ENCODE results near the gene SCT. TPM values are rescaled to one million over a fixed set of nuclear protein-coding genes. Genes with fewer than 3 reads are reported as not detected.

The SCT gene
- total and polyA plus RNA-seq, 2 of the 8 experiments (the other 6 are each of a cell fraction or from before 2014, with no cell fraction given), result 1.7 to 2.0 TPM

- Histone ChIP-seq H3K4ac (replicated peaks; ENCODE audit: insufficient read length, low read depth, low read length) (no peak overlapping the region), H4K5ac (ENCODE audit: insufficient read length, low read depth, low read length) (no peak overlapping the region), H3K79me2 (ENCODE audit: control insufficient read depth in 1 of 2, insufficient read depth in 2 of 2, low read length in 2 of 2) (no peaks in the 10 kb centered on the region; a peak in 1 of 4 replicates), H3K23ac (ENCODE audit: insufficient read length) (no peak overlapping the region), H2BK12ac (ENCODE audit: low read depth, low read length) (no peak overlapping the region), H3K56ac (replicated peaks; ENCODE audit: insufficient read length, low read depth, low read length) (no peak overlapping the region), H3K23me2 (ENCODE audit: low read depth, low read length) (no peaks in the 10 kb centered on the region), H4K20me1 (replicated peaks in 1 of 2; ENCODE audit: control insufficient read depth in 1 of 2, insufficient read depth in 2 of 2, low read length in 2 of 2) (peaks cover 11 to 12% of the 10 kb centered on the region in 2 experiments), H2BK120ac (replicated peaks; ENCODE audit: low read depth, low read length) (no peak overlapping the region), H2BK5ac (ENCODE audit: low read depth, low read length) (no peak overlapping the region), H3K9ac (replicated peaks in 1 of 4; ENCODE audit: extremely low read depth in 1 of 4, low read depth in 3 of 4, low read length in 3 of 4) (no peak overlapping the region), H3K9me3 (ENCODE audit: insufficient read depth in 2 of 2, low read depth in 1 of 2, low read length in 1 of 2) (no peaks in the 10 kb centered on the region), H2AK5ac (ENCODE audit: low read depth, low read length) (no peak overlapping the region), H3K27ac (ENCODE audit: low read depth, low read length) (no peak overlapping the region), H2BK20ac (ENCODE audit: low read length) (no peak overlapping the region), H3K4me1 (replicated peaks in 1 of 4; ENCODE audit: control insufficient read depth in 3 of 4, insufficient read depth in 4 of 4, low read length in 3 of 4) (no peaks in the 10 kb centered on the region), H4K8ac (ENCODE audit: extremely low read depth, insufficient read depth, low read length) (no peak overlapping the region; the same call in 1 of the 2 replicates), H2AFZ (ENCODE audit: low read length) (no peak overlapping the region), H3K36me3 (ENCODE audit: control insufficient read depth in 2 of 4, insufficient read depth in 4 of 4, low read length in 3 of 4) (peaks cover 20 to 65% (median 48%) of the 10 kb centered on the region in 4 experiments), H3K4me2 (ENCODE audit: insufficient read depth in 1 of 2, low read depth in 2 of 2, low read length in 2 of 2) (no peak overlapping the region), H3K14ac (ENCODE audit: insufficient read length) (no peak overlapping the region), H3K79me1 (ENCODE audit: low read depth, low read length) (peaks cover 6% of the 10 kb centered on the region; the same call in 1 of the 2 replicates), H3K18ac (ENCODE audit: extremely low read depth, low read length) (no peak overlapping the region), H4K91ac (replicated peaks; ENCODE audit: insufficient read length, low read length) (no peak overlapping the region), H3K4me3 (ENCODE audit: extremely low read depth in 1 of 4, insufficient read depth in 2 of 4, low read depth in 3 of 4, low read length in 4 of 4) (no peak overlapping the region), H3K27me3 (replicated peaks in 1 of 4; ENCODE audit: control insufficient read depth in 3 of 4, extremely low read depth in 1 of 4, insufficient read depth in 3 of 4, low read length in 3 of 4) (no peaks in the 10 kb centered on the region), H2BK15ac (ENCODE audit: low read length) (no peak overlapping the region)
- ChIA-PET CTCF (ENCODE audit: partially characterized antibody) (no interaction called here), POLR2A (ENCODE audit: partially characterized antibody) (no interaction called here)
- TF ChIP-seq TAF7 (optimal IDR thresholded peaks at IDR 0.05; ENCODE audit: borderline replicate concordance, low read depth, low read length) (no peak), SIN3A (conservative IDR thresholded peaks at IDR 0.05 in 1 of 2, IDR thresholded peaks at IDR 0.05 in 1 of 2; ENCODE audit: low read depth in 1 of 2, low read length in 2 of 2) (no peak), HDAC6 (IDR thresholded peaks at IDR 0.05; ENCODE audit: low read depth, low read length) (no peak), RFX5 (IDR thresholded peaks at IDR 0.05; ENCODE audit: borderline replicate concordance, low read depth, low read length) (no peak), SAP30 (IDR thresholded peaks at IDR 0.05; ENCODE audit: insufficient read depth, insufficient replicate concordance, low read length) (no peak)
- no peak for FAIRE-seq
- no peak for DNase-seq (ENCODE audit: low read depth in 1 of 2, low spot score in 2 of 2)
- 95% methylated on average over 21 of the region's 21 CpGs; no CpG with 5 or more reads in 1 of the 2 experiments for WGBS, 2 experiments (ENCODE audit: extremely low coverage in 1 of 2, insufficient coverage in 1 of 2, insufficient read length in 1 of 2, insufficient replicate concordance in 2 of 2, low coverage in 1 of 2, low lambda C conversion rate in 2 of 2, missing lambda C conversion rate in 1 of 2)
Measured at GRCh38 chr11:593347-593746, 33.6 kb downstream of the SCT start.
